OCI-LY3 (cell line): ENCODE data around the gene ACOX3.

Experiments
- H2AFZ ChIP-seq: fragments of 200-600, 300-600 bp; shearing (Covaris generic); 2 replicates; pipeline ENCODE4 v1.6.0; 2014; ENCODE audit warnings: antibody characterized with exemption, low read depth, low read length
- H3K27ac ChIP-seq: fragments of 200-600, 300-600 bp; sonication (generic); 2 replicates; pipeline ENCODE4 v1.5.1; 2014; ENCODE audit warnings: mild to moderate bottlenecking, low read length, moderate library complexity, mixed read lengths
- H3K27me3 ChIP-seq: fragments of 200-600, 300-600 bp; sonication (generic); 2 replicates; pipeline ENCODE4 v1.6.1; 2014; ENCODE audit warnings: low read depth, low read length, mixed read lengths
- H3K36me3 ChIP-seq: fragments of 200-600, 300-600 bp; sonication (generic); replicated peaks from 2 replicates; pipeline ENCODE3; 2014; ENCODE audit warnings: low read depth, low read length, mixed read lengths
- H3K4me1 ChIP-seq: fragments of 300-600, 200-600 bp; sonication (generic); 2 replicates; pipeline ENCODE4 v1.6.1; 2014; ENCODE audit warnings: low read length, mixed read lengths
- H3K4me2 ChIP-seq: fragments of 200-600, 300-600 bp; sonication (generic); 2 replicates; pipeline ENCODE4 v1.6.1; 2014; ENCODE audit warnings: low read length, mixed read lengths
- H3K4me3 ChIP-seq: fragments of 300-600, 200-600 bp; sonication (generic); 2 replicates; pipeline ENCODE4 v1.5.1; 2014; ENCODE audit warnings: antibody characterized with exemption, mild to moderate bottlenecking, low read length, moderate library complexity
- H3K79me2 ChIP-seq: fragments of 300-600, 200-600 bp; shearing (Covaris generic); 2 replicates; pipeline ENCODE4 v1.6.1; 2014; ENCODE audit warnings: mild to moderate bottlenecking, low read length, mixed read lengths
- H3K9ac ChIP-seq: fragments of 300-600, 200-600 bp; shearing (Covaris generic); 2 replicates; pipeline ENCODE4 v1.6.0; 2014; ENCODE audit warnings: mild to moderate bottlenecking, low read length, moderate library complexity
- H3K9me3 ChIP-seq: fragments of 200-600, 300-600 bp; shearing (Covaris generic); 2 replicates; pipeline ENCODE4 v1.6.1; 2014; ENCODE audit warnings: low read length, mixed read lengths; ENCODE audit not compliant: insufficient read depth
- H4K20me1 ChIP-seq: fragments of 200-600, 300-600 bp; sonication (generic); 2 replicates; pipeline ENCODE4 v1.6.1; 2016; ENCODE audit warnings: low read length, mixed read lengths; ENCODE audit not compliant: insufficient read depth
- CTCF ChIP-seq: fragments of 200-600, 300-600 bp; sonication (generic); IDR thresholded peaks from 2 replicates; pipeline ENCODE4 v1.5.1; 2014; ENCODE audit warnings: antibody characterized with exemption, low read length, low read depth
- EZH2phosphoT487 ChIP-seq: fragments of 200-600 bp; shearing (Covaris generic); IDR thresholded peaks from 2 replicates; pipeline ENCODE4 v1.6.1; 2018; ENCODE audit warnings: antibody characterized with exemption, mixed run types, low read depth

The ACOX3 gene

GRCh38 chr4:8332891-8333331 is 107.6 kb downstream of the ACOX3 start:
- Histone ChIP-seq H3K36me3 (no peaks in the 10 kb centered on the region), H3K79me2 (no peaks in the 10 kb centered on the region), H3K4me1 (no peaks in the 10 kb centered on the region), H3K4me3 (no peak overlapping the region), H3K9me3 (no peaks in the 10 kb centered on the region), H3K4me2 (no peak overlapping the region), H2AFZ (no peak overlapping the region), H4K20me1 (no peaks in the 10 kb centered on the region), H3K27me3 (no peaks in the 10 kb centered on the region), H3K27ac (no peak overlapping the region), H3K9ac (no peak overlapping the region)
- TF ChIP-seq EZH2phosphoT487 (no peak), CTCF (no peak)

GRCh38 chr4:8332038-8332857 is 108.3 kb downstream of the ACOX3 start:
- TF ChIP-seq EZH2phosphoT487, result no peak
- no peak for TF ChIP-seq CTCF
- Histone ChIP-seq H3K9ac (no peak overlapping the region), H3K4me3 (no peak overlapping the region), H3K79me2 (no peaks in the 10 kb centered on the region), H3K4me2 (no peak overlapping the region), H3K9me3 (no peaks in the 10 kb centered on the region), H3K4me1 (no peaks in the 10 kb centered on the region), H3K27me3 (no peaks in the 10 kb centered on the region), H4K20me1 (no peaks in the 10 kb centered on the region), H3K27ac (no peak overlapping the region), H2AFZ (no peak overlapping the region), H3K36me3 (no peaks in the 10 kb centered on the region)

GRCh38 chr4:8331575-8331955 is 109.0 kb downstream of the ACOX3 start:
- H3K79me2 ChIP-seq, result no peaks in the 10 kb centered on the region
- H2AFZ ChIP-seq, result no peak overlapping the region
- no peaks in the 10 kb centered on the region for H3K4me1 ChIP-seq
- no peaks in the 10 kb centered on the region for H3K27me3 ChIP-seq
- TF ChIP-seq EZH2phosphoT487, result no peak
- no peak for TF ChIP-seq CTCF
- H4K20me1 ChIP-seq, result no peaks in the 10 kb centered on the region
- H3K27ac ChIP-seq, result no peak overlapping the region
- no peaks in the 10 kb centered on the region for H3K36me3 ChIP-seq
- H3K4me3 ChIP-seq, result no peak overlapping the region
- H3K4me2 ChIP-seq, result no peak overlapping the region
- H3K9me3 ChIP-seq, result no peaks in the 10 kb centered on the region
- no peak overlapping the region for H3K9ac ChIP-seq

- Histone ChIP-seq H3K27ac (no peak overlapping the region), H3K79me2 (no peaks in the 10 kb centered on the region), H2AFZ (no peak overlapping the region), H3K27me3 (no peaks in the 10 kb centered on the region), H3K9me3 (no peaks in the 10 kb centered on the region), H3K9ac (no peak overlapping the region), H3K4me2 (no peak overlapping the region), H3K4me3 (no peak overlapping the region), H3K4me1 (no peaks in the 10 kb centered on the region), H4K20me1 (no peaks in the 10 kb centered on the region), H3K36me3 (no peaks in the 10 kb centered on the region)
- TF ChIP-seq CTCF (no peak), EZH2phosphoT487 (no peak)
Measured at GRCh38 chr4:8330821-8331574, 109.5 kb downstream of the ACOX3 start.
